Activated CD4-positive, CD25-positive, alpha-beta regulatory T cell treated with anti-CD3 and anti-CD28 coated beads, Interleukin-2, amount 50 U/mL, for 24 hours (primary cell): ENCODE results near the gene PRKCA.
"Not testable (repeated sequence)": the region's sequence is repeated elsewhere in the genome, so short reads cannot be mapped to it uniquely, and the experiment has no call there.

ENCODE experiments used
- ATAC-seq, 2 donors: fragments of 150-1000 bp; cut with Tn5 transposase; one replicate each; pipeline ENCODE4 v1.10.0; 2021; ENCODE audit warnings: mild to moderate bottlenecking in 1 of 2, moderate library complexity in 1 of 2

PRKCA gene

GRCh38 chr17:66331038-66331816, 28.8 kb downstream of the PRKCA start:
- ATAC-seq = peak; percentile 51 to 58

DNA sequence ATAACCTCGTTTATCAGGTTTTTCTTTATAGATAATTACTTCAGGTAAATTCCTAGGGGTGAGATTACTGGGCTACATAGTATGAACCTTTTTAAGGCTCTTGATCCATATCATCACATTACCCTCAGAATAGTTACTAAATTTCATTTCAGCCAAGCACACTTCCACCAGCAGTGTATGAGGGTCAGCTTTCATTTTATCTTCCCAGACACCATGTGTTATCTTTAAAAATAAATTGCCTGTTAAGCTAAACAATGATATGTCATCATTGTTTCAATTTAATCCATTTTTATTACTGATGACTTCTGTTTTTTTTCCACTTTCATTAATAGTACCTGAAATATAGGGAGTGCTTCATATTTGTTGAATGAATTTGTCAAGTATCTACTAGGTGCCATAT, 33.4 kb downstream of the PRKCA start:
- ATAC-seq = no peak

DNA sequence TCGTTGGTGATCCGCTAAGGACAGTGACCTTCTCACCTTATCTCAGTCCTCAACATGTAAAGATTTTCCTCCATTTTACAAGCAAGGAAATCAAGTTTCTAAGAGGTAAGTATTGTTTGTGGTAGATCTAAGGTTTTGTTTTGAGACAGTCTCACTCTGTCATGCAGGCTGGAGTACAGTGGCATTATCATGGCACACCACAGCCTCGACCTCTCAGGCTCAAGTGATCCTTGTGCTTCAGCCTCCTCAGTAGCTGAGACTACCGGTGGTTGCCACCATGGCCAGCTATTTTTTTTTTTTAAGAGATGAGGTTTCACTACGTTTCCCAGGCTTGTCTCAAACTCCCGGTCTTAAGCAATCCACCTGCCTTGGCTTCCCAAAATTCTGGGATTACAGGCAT, 34.9 kb downstream of the PRKCA start:
- no peak for ATAC-seq

GRCh38 chr17:66337866-66338485, 35.6 kb downstream of the PRKCA start:
- ATAC-seq = no peak

- ATAC-seq = no peak
These were observed 36.5 kb downstream of the PRKCA start for GRCh38 chr17:66338937-66339336.

DNA sequence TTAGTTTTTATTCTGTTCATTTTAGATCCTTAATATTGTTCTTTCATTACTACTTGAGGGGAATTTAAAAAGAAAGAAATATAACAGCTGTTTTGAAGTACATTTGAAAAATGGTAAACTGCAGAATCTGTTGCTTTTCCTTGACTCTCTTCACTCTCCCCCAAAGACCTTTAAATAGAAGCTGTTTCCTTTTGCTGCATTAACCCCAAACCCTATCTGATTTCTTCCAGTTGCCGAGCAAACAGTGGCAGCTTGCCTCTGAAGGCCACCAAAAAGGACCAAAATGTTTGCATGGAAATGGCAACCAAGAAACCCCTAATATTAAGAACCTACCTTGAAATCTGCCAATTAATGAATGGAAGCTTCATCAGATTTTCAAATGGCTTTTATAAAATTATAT, 37.1 kb downstream of the PRKCA start:
- no peak for ATAC-seq

DNA sequence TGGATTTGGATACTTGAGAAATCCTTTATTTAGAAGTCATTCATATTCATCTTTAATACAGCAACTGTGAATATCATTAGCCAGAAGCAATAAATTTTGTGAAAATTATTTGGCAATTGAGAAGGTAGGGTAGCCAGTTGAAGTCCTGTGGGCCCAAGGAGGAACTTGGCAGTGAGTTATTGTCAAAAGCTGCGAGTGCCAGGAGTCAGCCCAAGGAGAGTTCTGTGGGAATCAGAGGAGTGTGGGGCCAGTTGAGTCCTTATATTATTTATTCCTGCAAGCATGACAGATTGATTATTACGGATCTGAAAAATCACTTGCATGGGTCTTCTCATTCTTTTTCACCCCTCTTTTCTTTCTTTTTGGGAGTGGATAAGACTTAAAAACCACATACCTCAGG, 38.3 kb downstream of the PRKCA start:
- ATAC-seq = no peak

GRCh38 chr17:66341462-66341861, 39.0 kb downstream of the PRKCA start:
- ATAC-seq = no peak

- ATAC-seq = not testable (repeated sequence)
These were observed 39.9 kb downstream of the PRKCA start for GRCh38 chr17:66342263-66342662.

DNA sequence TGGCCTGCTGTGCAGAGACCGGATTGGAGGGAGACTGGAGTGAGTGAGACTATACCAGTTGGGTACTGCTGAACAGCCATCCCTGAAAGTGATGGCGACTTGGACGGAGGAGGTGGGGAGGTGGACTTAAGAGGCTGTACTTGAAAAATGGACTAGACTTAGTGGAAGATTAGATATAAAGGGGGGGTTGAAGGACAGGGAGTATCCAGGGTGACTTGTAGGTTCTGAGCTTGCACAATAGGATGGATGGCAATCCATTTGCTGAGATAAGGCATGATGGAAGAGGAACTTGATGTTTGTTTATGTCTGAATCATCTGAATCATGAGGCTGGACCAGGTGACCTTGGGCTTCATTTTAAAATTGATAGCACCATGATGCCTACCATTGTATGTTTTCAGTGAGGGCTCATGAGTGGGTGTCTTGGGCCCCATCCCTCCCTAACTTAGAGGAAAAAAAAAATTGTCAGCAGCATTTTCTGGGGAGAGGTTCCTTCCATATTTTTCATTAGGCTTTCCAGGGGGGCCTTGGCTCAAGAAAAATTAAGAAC, 41.2 kb downstream of the PRKCA start:
- no peak for ATAC-seq

GRCh38 chr17:66344473-66344872, 42.1 kb downstream of the PRKCA start:
- ATAC-seq = no peak

GRCh38 chr17:66345264-66345663, 42.9 kb downstream of the PRKCA start:
- ATAC-seq = no peak

DNA sequence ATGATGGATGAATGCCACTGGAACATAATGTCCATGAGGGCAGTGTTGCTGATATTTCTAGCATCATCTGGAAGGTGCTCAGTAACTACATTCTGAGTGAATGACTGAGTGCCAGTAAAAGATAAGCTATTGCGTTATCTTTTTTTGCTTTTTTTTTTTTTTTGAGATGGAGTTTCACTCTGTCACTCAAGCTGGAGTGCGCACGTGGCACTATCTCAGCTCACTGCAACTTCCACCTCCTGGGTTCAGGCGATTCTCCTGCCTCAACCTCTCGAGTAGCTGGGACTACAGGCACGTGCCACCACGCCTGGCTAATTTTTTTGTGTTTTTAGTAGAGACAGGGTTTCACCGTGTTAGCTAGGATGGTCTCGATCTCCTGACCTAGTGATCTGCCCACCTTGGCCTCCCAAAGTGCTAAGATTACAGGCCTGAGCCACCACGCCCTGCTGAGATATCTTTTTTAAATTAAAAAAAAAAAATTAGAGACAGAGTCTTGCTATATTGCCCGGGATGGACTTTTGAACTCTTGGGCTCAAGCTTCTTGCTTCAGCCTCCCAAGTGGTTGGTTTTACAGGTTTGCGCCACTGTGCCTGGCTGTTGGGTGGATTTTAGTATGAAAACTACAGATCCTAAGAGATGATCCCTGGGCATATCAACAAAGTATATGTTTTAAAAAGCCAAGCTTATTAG, 43.7 kb downstream of the PRKCA start:
- not testable (repeated sequence) for ATAC-seq

GRCh38 chr17:66347661-66348514, 45.5 kb downstream of the PRKCA start:
- ATAC-seq = no peak

DNA sequence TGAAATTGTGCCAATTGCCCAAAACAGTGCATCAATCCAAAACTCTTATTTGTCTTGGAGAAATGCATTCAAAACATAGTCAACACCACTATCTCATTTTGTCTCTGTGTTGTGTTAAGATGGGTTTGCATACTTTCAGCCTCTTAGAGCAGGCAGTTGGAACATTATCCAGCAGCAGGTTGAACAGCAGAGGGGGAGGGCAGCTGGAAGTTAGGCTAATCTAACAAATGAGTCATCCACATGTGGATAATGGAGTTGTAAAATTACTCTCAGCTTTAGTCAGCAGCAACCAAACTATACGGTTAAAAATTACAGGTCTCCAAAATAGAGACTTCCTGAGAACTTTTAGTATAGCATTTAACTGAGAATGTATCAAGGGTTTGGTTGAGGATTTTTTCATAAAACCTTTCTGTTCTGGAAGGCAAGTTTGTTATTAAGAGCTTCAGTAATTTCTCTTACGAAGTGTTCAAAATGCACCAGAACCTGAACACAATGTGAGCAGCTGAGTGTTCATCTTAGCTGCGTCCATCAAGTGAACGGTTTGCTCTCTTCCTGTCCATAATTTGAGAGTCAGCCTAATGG, 46.3 kb downstream of the PRKCA start:
- ATAC-seq = peak; percentile 51 to 58

- ATAC-seq = no peak
These were observed 47.3 kb downstream of the PRKCA start for GRCh38 chr17:66349521-66350254.

- ATAC-seq = not testable (repeated sequence)
These were observed 48.2 kb downstream of the PRKCA start for GRCh38 chr17:66350576-66350975.

DNA sequence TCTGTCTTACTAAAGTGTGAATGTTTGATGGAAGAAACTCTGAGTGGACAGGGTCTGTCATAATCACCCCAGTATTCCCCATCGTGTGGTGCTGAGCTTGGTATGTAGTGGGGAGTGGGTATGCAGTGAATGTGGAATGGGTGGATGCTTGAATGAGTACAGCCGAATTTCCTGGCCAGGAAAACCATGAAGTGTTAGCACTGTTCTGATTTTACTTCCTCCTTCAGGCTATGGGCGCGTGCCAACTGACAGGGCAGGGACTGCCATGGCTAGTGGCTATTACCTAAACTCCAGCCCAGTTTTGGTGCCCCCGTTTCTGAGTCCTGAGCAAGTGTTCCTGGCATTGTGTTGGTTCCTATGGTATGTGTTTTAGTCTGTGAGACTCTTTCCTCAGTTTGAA, 48.6 kb downstream of the PRKCA start:
- no peak for ATAC-seq

DNA sequence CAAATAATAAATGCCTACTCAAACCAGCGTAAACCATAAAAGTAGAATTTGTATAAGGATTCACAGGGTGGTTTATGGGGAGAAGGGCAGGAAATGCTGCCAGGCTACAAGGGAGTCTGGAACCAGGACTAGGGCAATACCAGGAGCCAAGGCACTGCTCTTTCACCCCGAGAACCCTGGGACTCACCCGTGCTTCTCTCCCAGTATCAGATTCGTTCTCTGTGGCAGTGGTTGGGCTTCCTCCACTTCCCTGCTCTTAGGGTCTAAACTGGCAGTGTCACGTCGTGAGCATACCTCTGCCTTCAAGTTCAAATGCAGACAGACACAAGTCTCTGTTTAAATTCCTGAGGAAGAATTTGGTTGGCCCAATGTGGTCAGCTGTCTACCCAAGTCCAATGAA, 49.3 kb downstream of the PRKCA start:
- ATAC-seq = no peak

- no peak for ATAC-seq
These were observed 51.6 kb downstream of the PRKCA start for GRCh38 chr17:66353937-66354401.

- no peak for ATAC-seq
These were observed 52.1 kb downstream of the PRKCA start for GRCh38 chr17:66354472-66354871.
